PC-3 (cell line): ENCODE results near the gene PTP4A2. TPM values are rescaled to one million over a fixed set of nuclear protein-coding genes. Genes with fewer than 3 reads are reported as not detected.
"Not testable (repeated sequence)": the region's sequence is repeated elsewhere in the genome, so short reads cannot be mapped to it uniquely, and the experiment has no call there.

ENCODE experiments used
- ATAC-seq: fragments of 200-7000 bp; cut with Tn5 transposase; 2 replicates; pipeline ENCODE4 v1.9.1; 2020; ENCODE audit warnings: mild to moderate bottlenecking, moderate library complexity
- BruUV-seq: library from RNA; stranded (reverse); fragments of 400-500 nt; replicated peaks from 2 replicates; lab custom pipeline; 2021; lab: Mats Ljungman, UMichigan
- CTCF ChIA-PET: fragments of 300-600 bp; sonication (Branson Sonifier 250); formaldehyde crosslinking; loops from one replicate; lab custom pipeline; 2022; ENCODE audit warnings: antibody characterized with exemption; lab: Charles Lee
- POLR2A ChIA-PET: fragments of 300-600 bp; sonication (Branson Sonifier 250); formaldehyde crosslinking; loops from one replicate; lab custom pipeline; 2022; ENCODE audit warnings: antibody characterized with exemption; ENCODE audit not compliant: unreplicated experiment; lab: Charles Lee
- DNase-seq: peaks from one replicate; pipeline ENCODE4 v3.0.0-alpha.2; 2015
- H2AFZ ChIP-seq: fragments of 300-600 bp; sonication (generic); 2 replicates; pipeline ENCODE4 v1.6.0; 2016; ENCODE audit warnings: antibody characterized with exemption, low read length
- H3F3A ChIP-seq: fragments of 300-600 bp; sonication (generic); one replicate; pipeline ENCODE4 v1.6.0; 2017; ENCODE audit warnings: antibody characterized with exemption, low read length, control low read depth, mild to moderate bottlenecking; ENCODE audit not compliant: unreplicated experiment
- H3K27ac ChIP-seq: fragments of 300-600 bp; sonication (generic); 2 replicates; pipeline ENCODE4 v1.5.1; 2016; ENCODE audit warnings: mild to moderate bottlenecking, low read length
- H3K27me3 ChIP-seq: fragments of 300-600 bp; sonication (generic); 2 replicates; pipeline ENCODE4 v1.6.1; 2016; ENCODE audit warnings: low read length, mixed read lengths
- H3K36me3 ChIP-seq: fragments of 300-600 bp; sonication (generic); 2 replicates; pipeline ENCODE4 v1.6.1; 2016; ENCODE audit warnings: low read depth, mixed run types, low read length, mixed read lengths
- H3K4me1 ChIP-seq: fragments of 300-600 bp; sonication (generic); 2 replicates; pipeline ENCODE4 v1.5.1; 2016; ENCODE audit warnings: low read length; ENCODE audit not compliant: insufficient read depth
- H3K4me2 ChIP-seq: fragments of 300-600 bp; sonication (generic); 2 replicates; pipeline ENCODE4 v1.6.0; 2016; ENCODE audit warnings: low read length
- H3K4me3 ChIP-seq: fragments of 300-600 bp; sonication (generic); 2 replicates; pipeline ENCODE4 v1.5.1; 2016; ENCODE audit warnings: mild to moderate bottlenecking, low read length, mixed read lengths
- H3K79me2 ChIP-seq: fragments of 300-600 bp; sonication (generic); 2 replicates; pipeline ENCODE4 v1.6.1; 2017; ENCODE audit warnings: low read length, mixed read lengths
- H3K9ac ChIP-seq: fragments of 300-600 bp; sonication (generic); 2 replicates; pipeline ENCODE4 v1.6.0; 2016; ENCODE audit warnings: mild to moderate bottlenecking, low read length
- H3K9me2 ChIP-seq: fragments of 300-600 bp; sonication (generic); replicated peaks from 2 replicates; pipeline ENCODE4 v1.6.1; 2016; ENCODE audit warnings: mixed run types, low read length, mixed read lengths
- H3K9me3 ChIP-seq: fragments of 300-600 bp; sonication (generic); 2 replicates; pipeline ENCODE4 v1.6.1; 2016; ENCODE audit warnings: low read length, mixed read lengths
- H4K20me1 ChIP-seq: fragments of 300-600 bp; sonication (generic); 2 replicates; pipeline ENCODE4 v1.6.1; 2016; ENCODE audit warnings: low read length, mixed read lengths
- CTCF ChIP-seq: fragments of 300-600 bp; sonication (generic); conservative IDR thresholded peaks from 2 replicates; pipeline ENCODE4 v1.5.1; 2017; ENCODE audit warnings: antibody characterized with exemption, low read depth, mild to moderate bottlenecking, low read length
- EZH2 ChIP-seq: fragments of 300-600 bp; sonication (generic); IDR thresholded peaks from one replicate; pipeline ENCODE4 v1.6.1; 2017; ENCODE audit warnings: antibody characterized with exemption, mild to moderate bottlenecking, low read length; ENCODE audit not compliant: unreplicated experiment
- EZH2phosphoT487 ChIP-seq: fragments of 300-600 bp; sonication (generic); IDR thresholded peaks from 2 replicates; pipeline ENCODE4 v1.6.1; 2018; ENCODE audit warnings: mild to moderate bottlenecking, antibody characterized with exemption, low read length, borderline replicate concordance
- intact Hi-C: fragments of 100-400 bp; cut with micrococcal nuclease; formaldehyde crosslinking; loops from 2 replicates; pipeline ENCODE4 v1.9.0; 2023
- total RNA-seq: library from RNA; depleted of rRNA; stranded (reverse); fragments of >200 nt; gene quantifications from 2 replicates; pipeline ENCODE4 v1.2.3, GENCODE V29; 2014

PTP4A2 gene
- total RNA-seq, 1 experiment from 2014 or later = 335 TPM

- intact Hi-C loops = loop anchor here (5.0 kb wide), 1 partner anchor 35 kb away; no protein-coding TSS in a partner anchor
- peak; percentile 21 for DNase-seq
- ATAC-seq = peak; percentile 92
- peak overlapping the region; percentile 31 for H3K27ac ChIP-seq
- ChIA-PET POLR2A (interaction anchor here (1.0 kb wide), 1 partner anchor 41 kb away, joined by 3 read pairs; the partner anchor contains the start of gene PTP4A2), CTCF (interaction anchor here (0.8 kb wide), 1 partner anchor 66 kb away, joined by 3 read pairs; no protein-coding TSS in a partner anchor)
- H4K20me1 ChIP-seq = no peaks in the 10 kb centered on the region
- no peaks in the 10 kb centered on the region for H3K79me2 ChIP-seq
- H3K9ac ChIP-seq = no peak overlapping the region
- no peak overlapping the region for H3K4me3 ChIP-seq
- no peaks in the 10 kb centered on the region for H3K27me3 ChIP-seq
- H3F3A ChIP-seq = no peaks in the 10 kb centered on the region
- TF ChIP-seq EZH2phosphoT487 (no peak), EZH2 (no peak), CTCF (no peak)
- H3K4me1 ChIP-seq = peaks cover 14% of the 10 kb centered on the region
- no TSS peak for BruUV-seq
- H3K36me3 ChIP-seq = no peaks in the 10 kb centered on the region
- H3K9me3 ChIP-seq = no peaks in the 10 kb centered on the region
- no peaks in the 10 kb centered on the region for H3K9me2 ChIP-seq
- H2AFZ ChIP-seq = no peak overlapping the region
- peak overlapping the region; percentile 21 for H3K4me2 ChIP-seq
Observed at GRCh38 chr1:31897526-31898100, 40.6 kb downstream of the PTP4A2 start.

- H2AFZ ChIP-seq, ATAC-seq, H3K4me2 ChIP-seq, H3K4me3 ChIP-seq, CTCF ChIA-PET, H3K79me2 ChIP-seq, H3K9me3 ChIP-seq, BruUV-seq, H4K20me1 ChIP-seq, H3K27me3 ChIP-seq, H3K9ac ChIP-seq, H3K36me3 ChIP-seq, H3F3A ChIP-seq, H3K9me2 ChIP-seq, H3K27ac ChIP-seq, DNase-seq, POLR2A ChIA-PET: not testable (repeated sequence)
- intact Hi-C loops = loop anchor here (5.0 kb wide), 1 partner anchor 37 kb away; no protein-coding TSS in a partner anchor
- peaks cover 14% of the 10 kb centered on the region for H3K4me1 ChIP-seq
Observed at GRCh38 chr1:31895474-31896198, 42.5 kb downstream of the PTP4A2 start.

GRCh38 chr1:31891280-31891679 lies 46.9 kb downstream of the PTP4A2 start:
- intact Hi-C loops = no loop called here
- Histone ChIP-seq H3K4me1 (no peaks in the 10 kb centered on the region; the same call in 1 of the 2 replicates), H3K9me2 (no peaks in the 10 kb centered on the region), H3K9me3 (no peaks in the 10 kb centered on the region), H3K4me3 (no peak overlapping the region), H3F3A (no peaks in the 10 kb centered on the region), H3K36me3 (no peaks in the 10 kb centered on the region), H3K79me2 (no peaks in the 10 kb centered on the region), H3K27me3 (no peaks in the 10 kb centered on the region), H3K4me2 (no peak overlapping the region), H3K9ac (no peak overlapping the region), H3K27ac (no peak overlapping the region), H2AFZ (no peak overlapping the region), H4K20me1 (no peaks in the 10 kb centered on the region)
- ATAC-seq (no peak), DNase-seq (peak; percentile 25)
- no TSS peak for BruUV-seq
- ChIA-PET CTCF (interaction anchor here (0.5 kb wide), 1 partner anchor 12 kb away, joined by 6 read pairs; no protein-coding TSS in a partner anchor), POLR2A (no interaction called here)
- TF ChIP-seq CTCF = no peak
